ENCODE results near the gene ENDOV. TPM values are rescaled to one million over a fixed set of nuclear protein-coding genes. Genes with fewer than 3 reads are reported as not detected.

The ENDOV gene
- 30.7 and 38.9 TPM in 2 replicates for total RNA-seq (ENCODE audit: low replicate concordance)
- long read RNA-seq, partial matches to known transcripts: 1 of 21 reads
- long read RNA-seq, other reads (novel, unspliced or antisense): 18 of 21 reads

GRCh38 chr17:80414803-80415625 is at the start of gene ENDOV:
TSS of gene ENDOV (plus strand) at chr17:80415167. CDS start at chr17:80415195, 28 bp downstream.
- H3K4me1 Mint-ChIP-seq (ENCODE audit: unreplicated experiment): peaks cover 27% of the 10 kb centered on the region
- no peak for TF ChIP-seq CTCF (conservative IDR thresholded peaks at IDR 0.05)
- peak within 1 kb of the TSS; percentile 74 for H3K27ac Mint-ChIP-seq
- DNase-seq (ENCODE audit: extremely low spot score, unreplicated experiment): peak; percentile 93
- peaks cover 21% of the 10 kb centered on the region for H3K27me3 Mint-ChIP-seq
- peak within 1 kb of the TSS; percentile 93 for H3K4me3 Mint-ChIP-seq
- H3K36me3 Mint-ChIP-seq: peaks cover 13% of the 10 kb centered on the region
- H3K9me3 Mint-ChIP-seq: no peaks in the 10 kb centered on the region

GRCh38 chr17:80365983-80366382 is 49.0 kb upstream of the ENDOV start:
- no peak overlapping the region for H3K27ac Mint-ChIP-seq
- peaks cover 7% of the 10 kb centered on the region for H3K4me1 Mint-ChIP-seq (ENCODE audit: unreplicated experiment)
- H3K36me3 Mint-ChIP-seq: peaks cover 15% of the 10 kb centered on the region
- no peak overlapping the region for H3K4me3 Mint-ChIP-seq
- DNase-seq (ENCODE audit: extremely low spot score, unreplicated experiment): no peak
- no peak for TF ChIP-seq CTCF (conservative IDR thresholded peaks at IDR 0.05)
- H3K9me3 Mint-ChIP-seq: no peaks in the 10 kb centered on the region
- H3K27me3 Mint-ChIP-seq: no peaks in the 10 kb centered on the region

GRCh38 chr17:80367503-80367902 is 47.5 kb upstream of the ENDOV start:
- H3K4me3 Mint-ChIP-seq: no peak overlapping the region
- peaks cover 7% of the 10 kb centered on the region for H3K4me1 Mint-ChIP-seq (ENCODE audit: unreplicated experiment)
- no peak for TF ChIP-seq CTCF (conservative IDR thresholded peaks at IDR 0.05)
- peaks cover 11% of the 10 kb centered on the region for H3K36me3 Mint-ChIP-seq
- H3K9me3 Mint-ChIP-seq: no peaks in the 10 kb centered on the region
- no peak for DNase-seq (ENCODE audit: extremely low spot score, unreplicated experiment)
- no peak overlapping the region for H3K27ac Mint-ChIP-seq
- H3K27me3 Mint-ChIP-seq: no peaks in the 10 kb centered on the region

- Mint-ChIP-seq H3K36me3 (peaks cover 17% of the 10 kb centered on the region), H3K4me3 (no peak overlapping the region), H3K9me3 (no peaks in the 10 kb centered on the region), H3K4me1 (ENCODE audit: unreplicated experiment) (peaks cover 7% of the 10 kb centered on the region), H3K27me3 (no peaks in the 10 kb centered on the region), H3K27ac (no peak overlapping the region)
- no peak for DNase-seq (ENCODE audit: extremely low spot score, unreplicated experiment)
- TF ChIP-seq CTCF (conservative IDR thresholded peaks at IDR 0.05): no peak
These were observed 43.8 kb upstream of the ENDOV start for GRCh38 chr17:80371196-80371595.

GRCh38 chr17:80372456-80372855 is 42.5 kb upstream of the ENDOV start:
- no peak overlapping the region for H3K27ac Mint-ChIP-seq
- H3K9me3 Mint-ChIP-seq: no peaks in the 10 kb centered on the region

More at GRCh38 chr17:80372456-80372855, 42.5 kb upstream of the ENDOV start:
- Mint-ChIP-seq H3K4me1 (ENCODE audit: unreplicated experiment) (peaks cover 7% of the 10 kb centered on the region), H3K36me3 (peaks cover 19% of the 10 kb centered on the region), H3K4me3 (no peak overlapping the region), H3K27me3 (no peaks in the 10 kb centered on the region)
- no peak for TF ChIP-seq CTCF (conservative IDR thresholded peaks at IDR 0.05)
- no peak for DNase-seq (ENCODE audit: extremely low spot score, unreplicated experiment)
